NCI-H226 (cell line): ENCODE measurements around the gene PKM.

Experiments used
- DNase-seq: peaks from one replicate; pipeline ENCODE4 v3.0.0-alpha.2; 2015

PKM gene

GRCh38 chr15:72153269-72154000, 77.6 kb downstream of the PKM start:
- no peak for DNase-seq
